Chondrocyte (in vitro differentiated cells): ENCODE data around the gene ORC4. TPM values are rescaled to one million over a fixed set of nuclear protein-coding genes. Genes with fewer than 3 reads are reported as not detected.

ENCODE experiments used
- DNase-seq: peaks from one replicate; pipeline ENCODE4 v3.0.0; 2021; ENCODE audit warnings: mixed read lengths, low spot score
- H3K27ac Mint-ChIP-seq: one replicate; pipeline ENCODE4 v1.8.0; 2021; ENCODE audit warnings: mild to moderate bottlenecking, moderate library complexity, mixed read lengths; ENCODE audit not compliant: unreplicated experiment
- H3K27me3 Mint-ChIP-seq: 2 replicates; pipeline ENCODE4 v1.8.0; 2021; ENCODE audit warnings: low read depth, mixed read lengths
- H3K36me3 Mint-ChIP-seq: 2 replicates; pipeline ENCODE4 v1.8.0; 2021; ENCODE audit warnings: low read depth, mixed read lengths
- H3K4me1 Mint-ChIP-seq: 2 replicates; pipeline ENCODE4 v1.8.0; 2021; ENCODE audit warnings: low read depth, mild to moderate bottlenecking, mixed read lengths
- H3K4me3 Mint-ChIP-seq: one replicate; pipeline ENCODE4 v1.8.0; 2021; ENCODE audit warnings: mild to moderate bottlenecking, moderate library complexity, mixed read lengths; ENCODE audit not compliant: unreplicated experiment
- H3K9me3 Mint-ChIP-seq: 2 replicates; pipeline ENCODE4 v1.8.0; 2021; ENCODE audit warnings: low read depth, mixed read lengths
- total RNA-seq: library from RNA; stranded (reverse); gene quantifications from 3 replicates; pipeline ENCODE4 v1.2.1, GENCODE V29; 2021
- TF ChIP-seq, protein P1 (sequence below): fragments of 200-600 bp; sonication (generic); IDR thresholded peaks from 2 replicates; pipeline ENCODE4 v1.5.0; 2021; ENCODE audit warnings: antibody characterized with exemption, mild to moderate bottlenecking, moderate library complexity

ORC4 gene
- total RNA-seq, 1 donor from 2014 or later, result 28.5 TPM

- Mint-ChIP-seq H3K27ac (no peak overlapping the region), H3K4me1 (peaks cover 3% of the 10 kb centered on the region), H3K36me3 (no peaks in the 10 kb centered on the region), H3K4me3 (no peak overlapping the region), H3K27me3 (no peaks in the 10 kb centered on the region), H3K9me3 (peaks cover 9% of the 10 kb centered on the region)
- TF ChIP-seq, protein P1, sequence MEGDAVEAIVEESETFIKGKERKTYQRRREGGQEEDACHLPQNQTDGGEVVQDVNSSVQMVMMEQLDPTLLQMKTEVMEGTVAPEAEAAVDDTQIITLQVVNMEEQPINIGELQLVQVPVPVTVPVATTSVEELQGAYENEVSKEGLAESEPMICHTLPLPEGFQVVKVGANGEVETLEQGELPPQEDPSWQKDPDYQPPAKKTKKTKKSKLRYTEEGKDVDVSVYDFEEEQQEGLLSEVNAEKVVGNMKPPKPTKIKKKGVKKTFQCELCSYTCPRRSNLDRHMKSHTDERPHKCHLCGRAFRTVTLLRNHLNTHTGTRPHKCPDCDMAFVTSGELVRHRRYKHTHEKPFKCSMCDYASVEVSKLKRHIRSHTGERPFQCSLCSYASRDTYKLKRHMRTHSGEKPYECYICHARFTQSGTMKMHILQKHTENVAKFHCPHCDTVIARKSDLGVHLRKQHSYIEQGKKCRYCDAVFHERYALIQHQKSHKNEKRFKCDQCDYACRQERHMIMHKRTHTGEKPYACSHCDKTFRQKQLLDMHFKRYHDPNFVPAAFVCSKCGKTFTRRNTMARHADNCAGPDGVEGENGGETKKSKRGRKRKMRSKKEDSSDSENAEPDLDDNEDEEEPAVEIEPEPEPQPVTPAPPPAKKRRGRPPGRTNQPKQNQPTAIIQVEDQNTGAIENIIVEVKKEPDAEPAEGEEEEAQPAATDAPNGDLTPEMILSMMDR, result no peak
- DNase-seq, result no peak
These were observed 42.9 kb downstream of the ORC4 start for GRCh38 chr2:147977679-147978078.

- Mint-ChIP-seq H3K27me3 (no peaks in the 10 kb centered on the region), H3K27ac (no peak overlapping the region), H3K4me1 (peaks cover 1% of the 10 kb centered on the region), H3K36me3 (peaks cover 2% of the 10 kb centered on the region), H3K9me3 (peaks cover 9% of the 10 kb centered on the region), H3K4me3 (no peak overlapping the region)
- DNase-seq, result no peak
- TF ChIP-seq, protein P1, result no peak
These were observed 44.4 kb downstream of the ORC4 start for GRCh38 chr2:147976102-147976501.

DNA sequence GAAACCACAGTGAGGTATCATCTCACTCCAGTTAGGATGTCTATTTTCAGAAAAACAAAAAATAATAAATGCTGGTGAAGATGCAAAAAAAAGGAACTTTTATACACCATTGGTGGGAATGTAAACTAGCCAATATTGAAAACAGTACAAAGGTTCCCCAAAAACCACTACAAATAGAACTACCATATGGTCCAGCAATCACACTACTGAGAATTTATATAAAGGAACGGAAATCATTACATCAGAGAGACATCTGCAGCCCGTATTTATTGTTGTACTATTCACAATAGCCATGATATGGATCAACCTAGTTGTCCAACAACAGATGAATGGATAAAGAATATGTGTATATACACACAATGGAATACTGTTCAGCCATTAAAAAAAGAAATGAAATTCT is 52.0 kb downstream of the ORC4 start:
- no peaks in the 10 kb centered on the region for H3K27me3 Mint-ChIP-seq
- DNase-seq, result no peak
- no peaks in the 10 kb centered on the region for H3K4me1 Mint-ChIP-seq
- no peak overlapping the region for H3K27ac Mint-ChIP-seq
- no peak overlapping the region for H3K4me3 Mint-ChIP-seq
- peaks cover 38% of the 10 kb centered on the region for H3K36me3 Mint-ChIP-seq
- H3K9me3 Mint-ChIP-seq, result peaks cover 36% of the 10 kb centered on the region
- TF ChIP-seq, protein P1, result no peak

GRCh38 chr2:147952118-147952517 is 68.4 kb downstream of the ORC4 start:
- Mint-ChIP-seq H3K4me1 (no peaks in the 10 kb centered on the region), H3K27ac (no peak overlapping the region), H3K9me3 (no peaks in the 10 kb centered on the region), H3K4me3 (no peak overlapping the region), H3K27me3 (no peaks in the 10 kb centered on the region), H3K36me3 (peaks cover 13% of the 10 kb centered on the region)
- TF ChIP-seq, protein P1, result no peak
- DNase-seq, result no peak

DNA sequence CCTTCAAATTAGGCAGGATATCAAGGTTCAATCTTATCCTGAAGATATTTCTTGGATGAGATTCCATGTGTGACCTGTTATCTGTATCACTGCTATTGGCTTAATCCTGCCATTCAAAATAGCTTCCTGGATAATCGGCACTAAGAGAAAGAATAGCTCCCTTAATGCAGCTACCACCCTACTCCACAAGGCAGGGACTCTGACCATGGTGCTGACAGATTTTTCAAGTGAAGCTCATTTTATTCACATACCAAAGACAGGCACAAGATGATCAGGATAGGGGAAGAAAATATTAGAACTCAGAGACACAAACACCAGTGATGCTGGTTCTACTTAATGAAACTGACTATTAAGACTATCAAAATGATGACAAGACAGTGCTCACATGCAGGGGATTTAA is 74.9 kb downstream of the ORC4 start:
- Mint-ChIP-seq H3K36me3 (peaks cover 12% of the 10 kb centered on the region), H3K27ac (no peak overlapping the region), H3K27me3 (no peaks in the 10 kb centered on the region), H3K4me3 (no peak overlapping the region), H3K9me3 (no peaks in the 10 kb centered on the region), H3K4me1 (no peaks in the 10 kb centered on the region)
- DNase-seq, result no peak
- TF ChIP-seq, protein P1, result no peak
